GM21447 (cell line): Measurements from ENCODE around the gene NAT16.

Experiments
- ATAC-seq: cut with Tn5 transposase; IDR thresholded peaks from one replicate; pipeline ENCODE4 v1.9.1; 2021; ENCODE audit not compliant: unreplicated experiment

Gene NAT16

DNA sequence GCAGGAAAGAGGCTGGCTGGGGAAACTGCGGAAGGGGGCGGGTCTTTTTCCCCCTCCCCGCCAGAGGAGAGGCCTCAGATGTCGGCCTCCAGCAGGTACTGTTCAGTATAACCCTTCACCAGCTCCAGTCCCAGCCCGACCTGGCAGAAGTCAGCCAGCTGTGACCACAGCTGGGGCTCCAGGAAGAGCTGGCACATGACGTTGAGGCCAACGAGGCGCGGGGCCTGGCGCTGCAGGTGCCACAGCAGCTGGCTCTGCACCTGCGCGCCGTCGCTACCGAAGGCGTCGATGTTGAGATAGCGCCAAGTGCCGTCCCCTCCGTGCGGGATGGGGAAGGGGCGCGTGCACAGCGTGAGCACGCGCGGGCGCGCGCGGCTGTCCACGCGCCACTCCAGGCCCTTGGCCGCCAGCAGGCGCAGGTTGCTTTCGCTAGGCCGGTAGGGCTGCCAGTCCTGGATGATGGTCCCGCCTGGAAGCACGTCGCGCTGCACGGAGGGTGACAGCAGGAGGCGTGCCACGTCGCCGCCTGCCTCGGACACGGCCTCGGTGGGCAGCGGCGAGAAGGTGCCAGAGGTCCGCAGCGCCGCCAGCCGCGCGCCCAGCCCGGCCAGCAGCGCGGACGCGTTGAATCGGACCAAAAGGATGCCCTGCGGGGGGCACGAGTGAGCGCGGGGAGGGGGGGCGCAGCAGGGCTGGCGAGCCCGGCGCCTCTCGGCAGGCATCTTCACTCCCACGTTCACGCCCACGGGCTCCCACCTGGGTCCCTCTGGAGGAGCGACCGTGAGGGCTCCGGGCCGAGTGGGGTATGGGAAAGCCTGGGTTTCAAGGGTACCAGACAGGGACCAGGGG lies 7.9 kb downstream of the NAT16 start:
- ATAC-seq = no peak

DNA sequence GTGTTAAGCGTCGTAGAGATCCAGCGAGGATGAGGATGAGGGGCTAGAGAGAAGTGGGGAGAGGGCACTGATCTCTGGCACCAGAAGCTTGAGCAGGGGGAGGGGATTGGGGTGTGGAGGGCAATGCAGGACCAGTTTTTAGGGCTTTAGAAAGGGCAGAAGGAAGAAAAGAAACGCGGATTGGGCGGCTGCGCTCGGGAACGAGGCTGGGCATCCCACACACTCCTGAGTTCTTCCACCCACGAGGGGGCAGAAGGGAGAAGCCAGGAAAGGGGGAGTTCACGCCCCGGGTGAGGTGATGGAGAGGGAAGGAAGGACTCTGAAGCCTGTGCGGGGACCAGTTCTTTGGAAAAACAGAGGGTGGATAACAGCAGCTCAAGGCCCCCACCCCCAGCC lies 8.7 kb downstream of the NAT16 start:
- no peak for ATAC-seq

DNA sequence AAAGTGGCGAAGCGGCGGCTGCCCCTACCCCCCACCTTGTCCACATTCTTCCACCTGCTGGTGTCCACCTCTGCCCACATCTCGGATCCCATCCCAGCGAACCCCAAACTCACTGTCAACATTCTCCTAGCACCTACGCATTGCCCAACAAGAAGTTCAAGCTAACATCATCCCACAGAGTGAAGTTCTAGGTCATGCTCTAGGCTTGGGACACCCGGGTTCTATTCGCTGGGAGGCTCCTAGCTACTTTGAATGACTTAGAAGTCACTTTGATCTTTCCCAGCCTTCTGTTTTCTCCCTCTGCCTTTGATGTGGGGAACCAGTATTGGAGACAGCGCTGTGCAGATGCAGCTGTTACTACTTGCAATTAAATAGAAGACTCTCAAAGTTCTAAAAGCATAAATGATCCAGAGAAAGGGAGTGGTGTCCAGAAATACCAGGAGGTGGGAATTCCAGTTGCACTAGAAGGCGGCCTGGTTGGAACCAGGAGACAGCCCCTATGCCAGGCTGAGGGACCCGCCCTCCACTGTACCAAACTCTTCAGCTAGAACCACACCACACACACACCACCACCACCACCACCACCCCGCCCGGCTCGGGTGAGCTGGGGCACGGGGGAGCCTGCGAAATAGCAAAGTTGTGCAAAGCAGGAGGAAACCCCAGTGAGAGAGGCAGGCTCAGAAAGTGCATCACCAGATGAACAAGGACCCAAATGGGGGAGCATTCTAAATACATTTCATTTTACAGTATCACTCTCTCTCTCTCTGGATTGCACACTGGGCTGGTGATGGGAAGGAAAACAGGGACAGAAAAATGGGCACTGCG lies 9.3 kb downstream of the NAT16 start:
- no peak for ATAC-seq

DNA sequence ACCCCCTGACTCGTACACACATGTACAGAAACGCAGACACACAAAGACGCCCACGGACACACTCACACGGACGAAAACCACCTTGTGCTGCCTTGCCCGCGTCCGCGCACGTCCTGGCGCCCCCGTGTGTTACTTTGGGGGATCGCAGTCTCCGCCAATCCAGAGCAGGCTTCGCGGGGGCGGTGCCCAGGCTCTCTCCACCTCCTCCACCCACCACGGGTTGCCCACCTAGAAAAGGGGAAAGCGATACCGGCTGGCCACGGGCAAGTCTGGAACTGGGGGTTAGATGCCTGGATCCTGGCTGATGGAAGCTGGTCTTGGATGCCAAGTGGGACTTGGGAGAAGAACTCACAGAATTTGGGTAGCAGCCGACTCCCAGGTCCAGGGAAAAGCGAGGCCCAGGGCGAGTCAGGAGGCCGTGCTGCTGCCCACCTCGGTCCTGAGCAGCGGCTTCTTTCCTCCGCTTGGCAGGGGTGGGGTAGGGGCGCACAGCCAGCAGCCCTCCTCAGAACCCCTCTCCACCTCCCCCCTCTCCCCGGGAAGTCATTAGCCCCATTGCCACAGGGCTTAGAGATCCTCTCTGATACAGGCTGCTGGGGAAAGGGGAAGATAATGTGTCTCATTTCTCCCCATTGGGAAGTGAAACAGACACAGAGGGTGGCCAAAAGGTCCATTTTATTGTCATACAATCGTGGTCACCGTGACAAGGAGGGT lies 10.1 kb downstream of the NAT16 start:
- no peak for ATAC-seq

DNA sequence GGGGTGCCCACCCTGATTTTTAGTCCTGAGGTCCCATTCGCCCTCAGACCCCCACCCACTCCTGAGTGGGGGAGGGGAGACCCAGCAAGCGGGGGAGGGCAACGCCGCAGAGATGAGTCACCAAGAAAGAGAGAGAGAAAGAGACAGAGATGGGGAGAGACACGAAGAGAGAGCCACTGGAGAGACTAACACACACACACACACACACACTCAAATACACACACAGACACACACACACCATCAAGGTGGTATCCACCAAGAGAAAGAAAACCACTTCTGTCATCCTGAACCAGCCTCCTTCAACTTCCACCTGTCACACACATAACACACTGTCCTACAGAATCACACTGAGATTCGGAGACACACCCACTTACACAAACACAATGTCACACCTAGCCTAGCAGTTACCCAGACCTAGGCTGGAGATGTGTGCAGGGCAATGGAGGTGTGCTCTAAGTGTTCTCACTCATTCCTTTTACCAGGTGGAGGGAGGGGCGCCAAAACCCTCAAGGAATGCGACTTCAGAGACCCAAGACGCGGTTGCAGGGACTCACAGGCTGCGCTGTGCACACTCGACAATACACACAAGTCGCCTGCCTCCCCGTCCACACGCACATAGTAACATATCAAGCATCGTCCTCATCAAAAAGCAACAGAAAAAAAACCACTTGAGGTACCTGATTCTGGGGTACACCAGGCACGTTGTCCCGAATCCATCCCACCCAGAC lies 10.8 kb downstream of the NAT16 start:
- no peak for ATAC-seq

DNA sequence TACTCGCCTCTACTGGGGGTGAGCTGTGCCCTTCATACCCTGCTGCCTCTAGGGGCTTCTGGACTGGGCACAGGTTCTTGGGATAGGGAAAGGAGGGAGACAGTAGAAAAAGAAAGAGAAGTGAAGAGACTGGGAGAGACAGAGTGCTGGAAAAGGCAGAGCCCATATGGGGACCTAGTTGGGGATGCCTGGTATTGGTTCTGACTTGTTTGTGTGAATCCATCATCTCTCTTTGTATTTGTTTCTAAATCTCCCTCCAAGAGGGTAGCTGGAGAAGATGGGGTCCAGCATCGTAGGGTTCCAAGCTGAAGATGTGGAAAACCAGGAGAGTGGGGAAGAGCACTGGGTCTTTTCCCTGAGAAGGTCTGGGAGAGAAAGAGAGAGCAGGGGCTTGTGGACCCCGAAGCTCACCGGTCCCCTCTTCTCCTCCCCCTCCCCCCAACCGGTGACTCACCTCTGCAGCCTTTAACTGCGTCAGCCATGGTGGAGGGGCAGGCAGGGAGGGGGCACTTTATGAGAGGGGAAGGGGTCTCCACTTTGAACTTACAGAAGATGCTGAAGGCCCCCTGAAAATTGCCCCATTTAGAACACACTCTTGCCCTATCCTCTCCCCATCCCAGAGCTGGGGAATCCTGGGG lies 11.6 kb downstream of the NAT16 start:
- ATAC-seq = no peak

DNA sequence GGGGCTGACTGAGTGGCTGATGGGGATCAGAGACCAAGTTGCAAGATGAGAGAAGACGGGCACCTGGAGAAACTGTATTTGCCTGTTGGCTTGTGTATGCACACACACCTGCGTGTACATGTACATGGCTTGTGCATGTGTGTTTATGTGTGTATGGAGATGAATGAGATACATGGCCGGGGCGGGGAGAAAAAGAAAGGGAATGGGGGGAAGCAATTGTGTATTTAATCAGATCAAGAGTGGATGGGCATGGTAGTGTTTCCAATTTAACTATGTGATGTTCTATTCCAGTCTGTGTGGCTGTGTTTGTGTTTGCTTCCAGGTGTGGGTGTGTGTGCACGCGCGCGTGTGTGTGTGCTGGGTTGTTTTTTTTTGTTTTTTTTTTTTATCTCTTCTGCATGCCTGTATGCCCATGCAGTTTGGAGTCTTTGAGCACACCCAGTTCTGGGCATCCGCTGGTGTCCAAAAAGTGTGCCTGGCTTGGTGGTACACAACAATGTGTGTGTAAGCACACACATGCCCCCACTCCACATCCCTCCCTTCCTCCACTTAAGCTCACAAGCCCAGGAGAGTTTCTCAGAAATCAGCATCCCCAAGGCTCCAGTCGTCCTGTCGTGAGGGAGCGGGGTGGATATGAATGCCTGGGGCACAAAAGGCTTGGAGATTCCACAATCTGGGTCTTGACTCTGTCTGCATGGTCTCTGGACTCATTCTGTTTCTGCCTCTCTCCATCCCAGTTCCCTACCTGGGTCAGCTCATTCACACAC lies 12.3 kb downstream of the NAT16 start:
- no peak for ATAC-seq

DNA sequence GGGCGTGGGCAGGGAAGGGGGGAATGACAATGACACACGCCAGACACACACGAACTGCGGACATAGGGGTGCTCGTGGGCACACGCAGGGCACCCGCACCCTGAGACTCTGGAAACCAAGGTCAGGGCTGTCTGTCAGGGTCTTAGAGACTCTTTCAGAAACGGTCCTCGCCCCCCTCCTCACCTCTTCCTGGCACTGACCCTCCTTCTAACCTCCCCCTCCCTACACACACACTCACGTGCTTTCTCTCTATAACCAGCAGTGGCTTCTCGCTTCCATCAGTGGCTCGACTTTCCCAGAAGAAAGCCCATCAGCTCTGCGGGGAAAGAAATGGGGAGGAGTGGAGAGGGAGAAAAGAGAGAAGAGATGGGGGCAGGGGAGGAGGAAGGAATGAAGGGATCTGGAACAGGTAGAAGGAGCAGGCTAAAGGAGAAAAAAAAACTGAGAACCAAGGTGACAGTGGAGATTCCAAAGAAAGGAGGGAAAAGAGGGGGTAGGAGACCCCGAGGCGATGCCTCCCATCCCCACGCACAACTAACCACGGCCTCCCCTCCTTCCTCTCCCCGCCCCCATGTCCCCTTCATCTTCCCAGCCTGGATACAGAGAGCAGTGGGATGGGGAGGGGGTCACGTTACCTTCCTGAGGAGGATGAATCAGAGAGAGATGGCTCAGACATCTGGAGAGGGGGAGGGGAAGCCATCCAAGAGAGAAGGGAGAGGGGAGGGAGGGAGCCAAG lies 13.0 kb downstream of the NAT16 start:
- no peak for ATAC-seq

DNA sequence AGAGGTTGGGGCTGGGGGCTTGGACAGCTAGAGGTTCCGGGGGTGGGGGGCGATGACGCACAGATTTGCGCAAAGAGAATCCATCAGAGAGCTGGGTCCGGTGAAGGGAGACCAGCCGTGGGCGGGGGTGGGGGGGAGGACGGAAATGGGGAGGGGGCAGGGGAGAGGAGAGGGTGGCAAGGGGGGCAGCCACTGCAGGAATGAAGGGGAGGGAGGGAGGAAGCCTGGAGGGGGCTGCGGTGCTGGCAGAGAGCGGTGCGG lies 13.5 kb downstream of the NAT16 start:
- ATAC-seq = no peak

DNA sequence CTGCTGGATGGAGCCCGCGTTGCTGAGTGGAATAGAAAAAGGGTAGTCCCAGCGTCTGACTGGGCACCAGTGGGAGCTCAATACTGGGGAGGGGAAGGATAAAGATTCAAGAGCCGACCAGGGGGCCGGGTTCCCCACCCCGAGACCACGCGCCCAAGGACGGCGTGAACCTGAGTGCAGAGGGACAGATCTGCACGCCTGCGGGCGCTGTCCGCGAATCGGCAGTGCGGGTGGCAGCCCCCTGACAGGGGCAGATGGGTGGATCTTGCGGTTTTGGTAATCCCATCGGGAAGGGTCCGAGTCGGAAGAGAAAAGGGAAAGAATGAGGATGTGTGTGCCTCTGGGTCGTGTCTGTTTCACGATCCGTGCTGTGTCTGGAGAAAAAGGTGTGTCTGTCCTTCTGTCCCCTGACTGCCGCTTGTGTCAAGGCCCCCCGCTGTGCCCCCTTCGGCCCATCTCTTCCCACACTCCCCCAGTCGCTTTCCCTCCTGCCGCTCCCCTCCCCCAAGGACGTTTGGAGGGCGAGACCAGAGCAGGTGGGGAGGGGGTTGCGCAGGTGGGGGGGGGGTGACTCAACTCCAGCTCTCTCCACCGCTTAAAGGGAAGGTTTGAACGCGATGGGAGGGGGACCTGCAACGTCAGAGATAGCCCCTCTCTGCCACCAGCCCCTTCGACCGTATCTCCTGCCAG lies 14.0 kb downstream of the NAT16 start:
- ATAC-seq = no peak

DNA sequence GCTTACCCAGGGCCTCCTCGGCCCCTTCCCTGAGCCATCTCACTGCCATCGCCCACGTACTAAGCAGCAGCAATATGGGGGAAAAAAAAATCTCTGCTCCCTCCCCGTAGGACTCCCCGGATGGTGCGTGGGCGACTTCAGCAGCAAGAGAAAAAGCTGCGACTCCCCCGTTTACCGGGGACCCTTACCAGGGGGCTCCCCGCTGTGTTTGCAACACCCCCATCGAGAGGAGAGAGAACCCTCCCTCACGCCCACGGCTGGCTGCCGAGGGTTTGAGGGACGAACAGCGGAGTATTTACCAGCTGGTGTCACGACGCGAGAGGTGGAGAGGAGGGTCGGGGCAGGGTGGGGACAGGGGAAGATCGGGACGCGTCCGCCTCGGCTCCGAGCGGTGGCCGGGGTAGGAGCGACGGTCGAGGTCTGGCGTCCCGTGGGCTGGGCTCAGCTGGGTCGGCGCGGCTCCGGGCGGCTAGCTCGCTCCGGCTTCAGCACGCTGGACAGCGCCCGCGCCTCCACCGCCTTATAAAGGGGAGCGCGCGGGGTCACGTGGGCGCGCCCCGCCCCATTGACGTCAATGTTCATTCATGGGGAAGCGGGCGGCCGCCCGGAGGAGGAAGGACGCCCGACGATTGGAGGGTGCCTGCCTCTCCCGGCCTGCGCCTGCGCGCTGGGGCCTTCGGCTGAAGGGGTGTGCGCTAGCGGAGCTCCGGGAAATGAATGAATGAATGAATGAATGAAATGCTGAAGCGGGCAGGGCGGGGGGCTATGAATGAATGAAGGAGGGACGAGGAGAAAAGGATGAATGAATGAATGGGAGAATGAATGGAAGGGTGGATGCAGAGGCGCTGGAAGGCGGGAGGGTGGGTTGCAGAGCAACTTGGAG lies 14.8 kb downstream of the NAT16 start, which contains the start of gene VGF:
Gene VGF (minus strand): TSS at position 495 of the 883 bp plus-strand sequence. CDS start 726 bp downstream, outside the sequence.
- ATAC-seq = peak; percentile 49

DNA sequence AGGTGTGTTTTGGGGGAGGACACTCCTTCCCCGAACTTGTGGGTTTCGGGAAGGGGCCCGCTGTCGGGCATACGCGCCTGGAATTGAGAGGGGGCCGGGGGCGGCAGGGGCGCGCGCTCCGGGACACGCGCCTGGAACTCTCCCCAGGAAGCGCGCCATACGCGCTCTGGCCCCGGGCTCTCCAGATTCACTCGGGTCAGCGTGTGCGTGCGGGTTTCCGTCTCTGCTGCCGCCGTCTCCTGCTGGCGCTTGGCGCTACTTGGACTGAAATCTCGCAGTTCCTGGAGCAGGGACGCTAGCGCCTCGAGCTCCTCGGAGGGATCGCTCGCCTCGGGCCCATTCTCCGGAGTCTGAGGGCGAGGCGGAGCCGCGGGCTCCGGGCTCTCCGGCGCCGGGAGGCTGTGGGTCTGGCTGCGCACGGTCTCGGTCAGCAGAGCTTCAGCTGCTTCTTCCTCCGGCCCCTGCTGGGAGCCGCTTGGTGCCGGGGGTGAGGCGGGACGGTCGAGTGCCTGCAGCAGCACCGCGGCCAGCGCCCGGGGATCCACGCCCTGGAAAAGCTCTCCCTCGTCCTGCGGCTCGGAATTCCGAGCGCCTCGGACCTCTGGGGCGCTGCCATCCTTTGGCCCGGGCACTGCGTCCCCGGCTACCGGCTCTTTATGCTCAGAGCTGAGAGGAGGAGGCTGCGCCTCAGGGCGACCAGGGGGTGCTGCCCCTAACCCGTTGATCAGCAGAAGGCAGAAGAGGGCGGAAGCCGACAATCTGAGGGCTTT lies 15.8 kb downstream of the NAT16 start:
- no peak for ATAC-seq

DNA sequence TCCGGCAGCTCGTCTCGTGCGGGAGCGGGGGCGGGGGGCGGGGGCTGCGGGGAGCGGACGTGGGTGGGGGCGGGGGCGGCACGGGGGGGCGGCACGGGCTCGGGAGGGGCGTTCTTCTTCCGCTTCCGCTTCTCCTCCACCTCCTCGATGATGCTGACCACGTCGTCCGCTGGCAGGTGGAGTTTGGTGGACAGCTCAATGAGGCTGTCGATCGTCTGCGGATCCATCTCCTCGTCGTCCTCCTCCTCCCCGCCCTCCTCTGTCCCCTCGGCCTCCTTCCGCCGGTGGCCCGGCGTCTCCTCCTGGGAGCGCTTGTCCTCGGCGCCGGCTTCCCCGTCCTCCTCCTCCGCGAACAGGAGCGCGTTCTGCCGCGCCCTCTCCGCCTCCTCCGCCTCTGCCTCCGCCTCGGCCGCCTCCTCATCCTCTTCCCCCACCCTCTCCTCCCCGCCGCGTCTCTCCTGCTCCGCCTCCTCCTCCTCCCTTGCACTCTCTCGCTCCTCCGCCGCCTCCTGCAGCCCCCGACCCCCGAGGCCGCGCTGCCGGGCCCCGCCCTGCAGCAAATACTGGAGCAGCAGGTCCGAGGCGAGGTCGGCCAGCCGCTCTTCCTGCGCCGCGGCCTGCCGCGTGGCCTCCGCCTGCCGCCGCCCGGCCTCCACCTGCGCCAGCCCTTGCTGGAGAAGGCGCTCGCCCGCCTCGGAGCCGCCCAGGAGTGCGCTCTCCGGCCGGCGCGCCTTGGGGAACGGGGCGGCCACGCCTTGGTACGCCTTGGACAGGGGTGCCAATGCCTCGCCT lies 16.6 kb downstream of the NAT16 start:
- ATAC-seq = no peak

DNA sequence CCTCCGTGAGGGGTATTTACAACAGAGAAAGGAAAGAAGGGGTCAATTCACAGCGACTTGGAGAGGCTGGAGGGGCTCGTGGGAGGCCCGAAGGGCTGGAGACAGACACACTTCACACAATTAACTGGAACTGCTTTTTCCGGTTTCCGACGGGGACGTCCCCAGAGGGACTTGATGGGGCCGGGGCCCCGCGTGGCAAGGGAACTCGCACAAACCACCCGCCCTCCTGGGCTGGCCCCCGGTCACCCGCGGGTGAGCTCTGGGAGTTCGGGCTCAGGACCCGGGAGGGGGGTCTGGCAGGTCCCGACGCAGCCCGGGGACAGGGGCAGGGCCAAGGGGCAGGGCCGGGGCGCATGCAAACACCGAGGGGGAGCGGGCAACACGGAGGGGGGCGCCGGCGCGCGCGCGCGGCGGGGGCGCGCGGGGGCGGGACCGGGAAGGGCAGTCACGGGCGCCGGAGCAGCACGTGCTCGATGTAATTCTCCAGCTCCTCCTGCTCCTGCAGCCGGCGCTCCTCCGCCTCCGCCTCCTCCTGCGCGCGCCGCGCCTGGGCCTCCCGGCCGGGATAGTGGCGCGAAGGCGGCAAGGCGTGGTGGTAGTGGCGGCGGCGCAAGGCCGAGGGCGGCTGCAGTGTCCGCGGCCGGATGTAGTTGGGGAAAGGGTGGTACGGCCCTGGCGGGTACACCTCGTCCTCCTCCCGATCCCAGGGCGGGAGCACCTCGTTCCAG lies 17.4 kb downstream of the NAT16 start:
- ATAC-seq = no peak

DNA sequence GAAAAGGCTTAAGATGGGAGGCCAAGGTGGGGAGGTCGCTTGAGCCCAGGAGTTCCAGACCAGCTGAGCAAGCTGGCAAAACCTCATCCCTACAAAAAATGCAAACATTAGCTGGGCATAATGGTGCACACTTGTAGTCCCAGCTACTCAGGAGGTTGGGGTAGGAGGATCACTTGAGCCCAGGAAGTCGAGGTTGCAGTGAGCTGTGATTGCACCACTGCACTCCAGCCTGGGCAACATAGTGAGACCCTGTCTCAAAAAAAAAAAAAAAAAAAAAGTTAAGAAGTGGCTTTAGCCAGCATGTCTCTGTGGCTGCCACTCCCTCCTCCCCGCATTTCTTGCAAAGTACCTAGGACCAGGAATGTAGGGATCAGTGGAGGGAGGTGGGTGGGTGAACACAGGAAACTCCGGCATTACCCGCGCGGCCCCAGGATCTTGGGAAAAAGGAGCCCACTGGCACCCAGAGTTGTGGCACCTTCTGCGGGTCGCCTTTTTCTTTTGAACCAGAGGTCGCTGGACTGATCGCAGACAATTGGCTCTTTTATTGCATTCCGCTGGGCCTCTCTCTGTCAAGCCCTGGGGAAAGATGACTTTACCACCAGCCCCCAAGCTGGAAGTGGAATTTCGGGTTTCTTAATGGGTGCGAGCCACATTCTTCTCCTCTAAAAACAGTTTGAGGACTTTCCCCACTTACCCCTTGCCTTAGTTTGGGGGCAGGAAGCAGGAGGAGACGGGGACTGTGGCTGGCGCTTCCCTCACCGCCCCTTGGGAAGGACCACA lies 18.2 kb downstream of the NAT16 start:
- no peak for ATAC-seq
